Measurements from ENCODE around the gene ARHGAP45.
A peak's percentile ranks its signal among the peaks of the same experiment; 100 is the strongest.

The ARHGAP45 gene

DNA sequence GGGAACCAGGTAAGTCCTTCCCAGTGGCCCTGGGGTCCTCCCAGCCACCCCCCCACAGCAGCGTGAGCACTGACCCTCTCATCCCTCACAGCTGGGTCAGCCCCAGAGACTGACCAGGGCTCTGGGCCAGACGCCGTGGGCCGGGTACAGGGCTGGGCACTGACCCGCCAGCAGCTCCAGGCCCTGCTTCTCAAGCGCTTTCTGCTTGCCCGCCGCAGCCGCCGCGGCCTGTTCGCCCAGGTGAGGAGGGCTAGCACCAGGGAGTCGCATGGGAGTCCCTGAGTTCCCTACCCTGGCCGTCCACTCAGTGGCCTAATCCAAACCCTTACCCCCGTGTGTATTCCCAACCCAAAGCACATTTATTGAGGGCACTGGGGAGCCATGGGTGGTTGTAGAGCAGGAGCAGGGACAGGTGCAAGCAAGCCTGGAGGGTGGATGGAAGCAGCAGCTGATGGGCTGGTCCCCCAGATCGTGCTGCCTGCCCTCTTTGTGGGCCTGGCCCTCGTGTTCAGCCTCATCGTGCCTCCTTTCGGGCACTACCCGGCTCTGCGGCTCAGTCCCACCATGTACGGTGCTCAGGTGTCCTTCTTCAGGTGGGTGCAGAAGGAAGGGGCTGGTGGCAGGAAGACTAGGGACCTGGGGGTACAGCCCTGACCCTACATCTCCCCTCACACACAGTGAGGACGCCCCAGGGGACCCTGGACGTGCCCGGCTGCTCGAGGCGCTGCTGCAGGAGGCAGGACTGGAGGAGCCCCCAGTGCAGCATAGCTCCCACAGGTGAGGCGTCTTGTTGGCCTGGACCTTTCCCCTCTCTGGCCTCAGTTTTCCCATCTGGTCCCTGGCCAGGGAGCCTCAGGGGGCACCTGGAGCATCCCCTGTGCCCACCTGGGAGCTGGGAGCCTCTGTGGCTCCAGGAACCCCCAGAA lies 12.6 kb upstream of the ARHGAP45 start:
- no peak for DNase-seq

DNA sequence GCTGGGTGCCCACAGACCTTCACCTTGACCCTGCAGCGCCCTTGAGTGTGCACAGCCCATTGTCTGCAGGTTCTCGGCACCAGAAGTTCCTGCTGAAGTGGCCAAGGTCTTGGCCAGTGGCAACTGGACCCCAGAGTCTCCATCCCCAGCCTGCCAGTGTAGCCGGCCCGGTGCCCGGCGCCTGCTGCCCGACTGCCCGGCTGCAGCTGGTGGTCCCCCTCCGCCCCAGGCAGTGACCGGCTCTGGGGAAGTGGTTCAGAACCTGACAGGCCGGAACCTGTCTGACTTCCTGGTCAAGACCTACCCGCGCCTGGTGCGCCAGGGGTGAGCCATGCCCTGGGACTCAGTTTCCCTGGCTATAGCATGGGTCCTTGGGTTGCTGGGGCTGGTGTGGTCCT lies 11.9 kb upstream of the ARHGAP45 start:
- no peak for DNase-seq

DNA sequence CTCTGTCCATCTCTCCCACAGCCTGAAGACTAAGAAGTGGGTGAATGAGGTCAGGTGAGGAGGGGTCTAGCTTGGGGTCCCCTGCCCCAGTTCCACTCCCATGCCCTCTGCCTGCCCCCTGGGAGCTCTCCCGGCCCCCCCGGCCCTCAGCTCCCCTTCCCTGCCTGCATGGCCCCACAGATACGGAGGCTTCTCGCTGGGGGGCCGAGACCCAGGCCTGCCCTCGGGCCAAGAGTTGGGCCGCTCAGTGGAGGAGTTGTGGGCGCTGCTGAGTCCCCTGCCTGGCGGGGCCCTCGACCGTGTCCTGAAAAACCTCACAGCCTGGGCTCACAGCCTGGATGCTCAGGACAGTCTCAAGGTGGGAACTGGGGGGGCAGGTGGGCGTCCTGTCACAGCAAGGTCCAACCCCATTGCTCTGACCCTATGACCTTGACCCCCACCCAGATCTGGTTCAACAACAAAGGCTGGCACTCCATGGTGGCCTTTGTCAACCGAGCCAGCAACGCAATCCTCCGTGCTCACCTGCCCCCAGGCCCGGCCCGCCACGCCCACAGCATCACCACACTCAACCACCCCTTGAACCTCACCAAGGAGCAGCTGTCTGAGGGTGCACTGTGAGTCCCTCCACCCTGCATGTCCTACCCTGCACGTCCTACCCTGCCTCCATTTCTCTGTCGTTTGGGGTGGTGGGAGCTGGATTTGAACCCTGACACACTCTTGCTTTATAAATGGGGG lies 10.9 kb upstream of the ARHGAP45 start:
- no peak for DNase-seq

GRCh38 chr19:1057176-1057855 lies 9.7 kb upstream of the ARHGAP45 start:
- DNase-seq = peak; percentile 74

DNA sequence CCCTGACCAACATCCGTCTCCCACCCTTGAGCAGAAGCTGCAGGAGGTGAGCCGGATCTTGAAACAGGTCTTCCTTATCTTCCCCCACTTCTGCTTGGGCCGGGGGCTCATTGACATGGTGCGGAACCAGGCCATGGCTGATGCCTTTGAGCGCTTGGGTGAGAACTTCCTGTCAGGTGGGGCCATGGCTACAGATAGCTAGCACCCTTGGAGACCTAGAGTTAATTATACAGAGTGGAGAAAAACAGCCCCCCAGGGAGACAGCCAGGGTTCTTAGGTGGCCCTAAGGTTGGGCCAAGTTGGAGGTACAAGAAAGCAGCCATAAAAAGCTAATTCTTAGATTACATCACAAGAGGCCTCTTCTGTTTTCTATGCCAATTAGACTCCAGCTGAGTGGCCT lies 8.9 kb upstream of the ARHGAP45 start:
- DNase-seq = no peak

GRCh38 chr19:1060689-1061088 lies 6.3 kb upstream of the ARHGAP45 start:
- DNase-seq = no peak

- DNase-seq = no peak
These were observed 5.0 kb upstream of the ARHGAP45 start for GRCh38 chr19:1061987-1062386.

DNA sequence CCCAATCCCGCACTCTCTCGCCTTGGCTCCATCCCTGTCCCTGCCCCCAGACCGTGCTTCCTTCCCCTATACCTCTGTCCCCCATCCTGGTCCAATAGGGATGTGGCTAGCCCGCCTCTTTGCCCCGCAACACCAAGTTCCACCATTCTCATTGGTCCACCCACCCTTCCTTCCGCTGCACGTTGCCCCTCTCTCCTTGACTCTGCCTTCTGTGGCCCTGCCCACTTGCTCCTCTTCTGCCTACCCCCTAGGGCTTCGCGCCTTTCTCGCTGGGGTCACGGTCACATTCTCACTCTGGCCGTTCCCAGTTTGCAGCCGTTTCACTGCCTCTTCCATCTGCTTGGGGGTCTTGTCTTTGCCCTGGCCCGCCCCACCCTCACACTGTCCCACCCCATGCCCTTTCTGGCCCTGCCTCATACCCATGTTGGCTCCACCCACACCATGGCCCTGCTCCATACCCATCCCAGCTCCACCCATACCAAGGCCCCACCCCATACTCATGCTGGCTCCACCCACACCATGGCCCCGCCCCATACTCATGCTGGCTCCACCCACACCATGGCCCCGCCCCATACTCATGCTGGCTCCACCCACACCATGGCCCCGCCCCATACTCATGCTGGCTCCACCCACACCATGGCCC lies 4.5 kb upstream of the ARHGAP45 start:
- DNase-seq = no peak

GRCh38 chr19:1063030-1063908 lies 3.7 kb upstream of the ARHGAP45 start:
- DNase-seq = peak; percentile 76

DNA sequence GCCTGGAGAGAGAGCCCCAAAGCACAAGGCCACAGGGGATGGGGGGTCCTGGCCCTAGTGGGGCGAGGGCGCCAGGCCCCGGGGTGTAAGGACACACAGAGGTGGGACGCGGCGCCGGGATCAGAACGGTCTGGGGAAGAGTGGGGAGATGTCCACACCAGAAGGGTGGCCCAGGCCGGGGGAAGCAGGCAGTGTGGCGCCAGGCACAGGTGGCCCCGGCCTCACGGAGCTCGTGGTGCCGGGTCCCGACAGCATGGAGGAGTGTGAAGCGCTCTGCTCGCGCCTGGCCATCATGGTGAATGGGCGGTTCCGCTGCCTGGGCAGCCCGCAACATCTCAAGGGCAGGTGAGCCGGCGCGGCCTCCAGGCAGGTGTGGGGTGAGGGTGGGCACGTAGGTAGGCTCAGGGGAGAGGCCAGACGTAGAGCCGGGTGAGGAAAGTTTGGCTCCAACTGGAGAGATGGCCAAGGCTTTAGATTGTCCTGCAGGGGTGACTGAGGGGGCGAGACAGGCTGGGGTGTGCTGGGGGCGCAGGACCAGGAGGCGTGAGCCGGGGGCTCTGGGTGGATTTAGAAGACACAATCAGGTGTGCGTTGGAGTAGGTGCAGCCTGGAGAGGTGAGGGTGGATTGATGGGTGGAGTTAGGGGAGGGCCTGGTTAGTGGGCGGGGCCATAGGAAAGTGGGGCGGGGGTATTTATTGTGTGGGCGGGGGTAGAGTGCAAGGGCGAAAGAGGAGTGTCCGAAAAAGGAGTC lies 2.9 kb upstream of the ARHGAP45 start:
- DNase-seq = no peak

DNA sequence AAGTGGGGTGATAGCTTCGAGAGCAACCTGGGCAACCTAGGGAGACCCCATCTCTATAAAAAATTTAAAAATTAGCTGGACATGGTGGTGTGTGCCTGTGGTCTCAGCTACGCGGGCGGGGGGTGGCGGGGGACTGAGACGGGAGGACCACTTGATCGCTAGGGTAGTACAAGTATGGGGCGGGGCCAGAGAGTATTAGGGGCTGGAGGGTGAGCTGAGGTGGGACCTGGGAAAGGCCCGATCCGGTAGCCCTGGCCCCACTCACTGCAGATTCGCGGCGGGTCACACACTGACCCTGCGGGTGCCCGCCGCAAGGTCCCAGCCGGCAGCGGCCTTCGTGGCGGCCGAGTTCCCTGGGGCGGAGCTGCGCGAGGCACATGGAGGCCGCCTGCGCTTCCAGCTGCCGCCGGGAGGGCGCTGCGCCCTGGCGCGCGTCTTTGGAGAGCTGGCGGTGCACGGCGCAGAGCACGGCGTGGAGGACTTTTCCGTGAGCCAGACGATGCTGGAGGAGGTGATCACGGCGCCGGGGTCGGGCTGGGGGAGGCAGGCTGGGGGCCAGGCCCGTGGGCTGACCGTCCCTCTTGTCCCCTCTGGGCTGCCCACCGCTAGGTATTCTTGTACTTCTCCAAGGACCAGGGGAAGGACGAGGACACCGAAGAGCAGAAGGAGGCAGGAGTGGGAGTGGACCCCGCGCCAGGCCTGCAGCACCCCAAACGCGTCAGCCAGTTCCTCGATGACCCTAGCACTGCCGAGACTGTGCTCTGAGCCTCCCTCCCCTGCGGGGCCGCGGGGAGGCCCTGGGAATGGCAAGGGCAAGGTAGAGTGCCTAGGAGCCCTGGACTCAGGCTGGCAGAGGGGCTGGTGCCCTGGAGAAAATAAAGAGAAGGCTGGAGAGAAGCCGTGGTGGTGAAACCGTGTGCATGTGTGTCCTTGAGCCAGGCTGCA lies 2.0 kb upstream of the ARHGAP45 start:
- peak; percentile 76 for DNase-seq

DNA sequence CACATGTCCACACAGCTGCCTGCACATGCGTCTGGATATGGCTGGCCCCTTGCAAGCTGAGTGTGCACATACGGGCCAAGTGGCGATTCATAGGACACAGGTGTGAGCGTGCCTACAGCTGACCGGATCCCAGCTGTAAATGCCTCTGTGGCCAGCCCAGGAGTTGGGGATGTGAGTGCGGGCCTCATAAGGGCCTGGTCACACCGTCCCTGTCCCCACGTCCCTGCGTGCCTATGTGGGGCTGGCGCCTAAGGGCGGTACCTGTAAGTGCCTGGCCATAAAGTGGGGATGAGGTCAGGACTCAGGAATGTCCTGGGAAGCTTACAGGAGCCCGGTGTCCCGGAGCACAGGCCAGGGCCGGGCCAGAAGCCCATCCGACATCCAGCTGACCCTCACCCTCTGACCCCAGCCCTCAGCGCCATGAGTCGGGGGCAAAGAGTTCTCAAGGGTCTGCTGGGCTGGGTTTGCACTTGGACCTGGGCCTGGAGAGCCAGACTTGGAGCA lies 1.3 kb upstream of the ARHGAP45 start:
- DNase-seq = no peak

DNA sequence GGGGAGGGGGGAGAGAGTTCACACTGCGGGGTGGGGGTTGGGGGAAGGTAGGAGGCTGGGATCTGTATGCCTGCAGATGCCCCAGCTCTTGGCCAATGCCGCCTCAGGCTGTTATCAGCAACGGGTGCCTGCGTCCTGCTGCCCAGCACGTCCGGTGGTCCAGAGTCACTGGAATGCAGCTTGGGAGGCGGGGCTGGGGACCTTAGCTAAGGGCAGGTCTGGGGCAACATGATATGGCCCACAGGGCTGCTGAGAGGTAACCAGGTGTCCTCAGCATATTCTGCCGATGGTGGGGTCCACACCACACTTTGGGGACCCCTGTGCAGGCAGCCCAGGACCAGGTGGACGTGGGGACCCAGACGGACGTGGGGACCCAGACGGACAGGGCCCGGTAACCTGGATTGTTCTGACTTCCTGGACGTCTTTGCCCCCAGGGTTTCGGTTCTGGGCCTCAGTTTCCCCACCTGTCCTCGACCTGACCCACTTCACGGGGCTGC lies 668 bp upstream of the ARHGAP45 start:
- DNase-seq = no peak

DNA sequence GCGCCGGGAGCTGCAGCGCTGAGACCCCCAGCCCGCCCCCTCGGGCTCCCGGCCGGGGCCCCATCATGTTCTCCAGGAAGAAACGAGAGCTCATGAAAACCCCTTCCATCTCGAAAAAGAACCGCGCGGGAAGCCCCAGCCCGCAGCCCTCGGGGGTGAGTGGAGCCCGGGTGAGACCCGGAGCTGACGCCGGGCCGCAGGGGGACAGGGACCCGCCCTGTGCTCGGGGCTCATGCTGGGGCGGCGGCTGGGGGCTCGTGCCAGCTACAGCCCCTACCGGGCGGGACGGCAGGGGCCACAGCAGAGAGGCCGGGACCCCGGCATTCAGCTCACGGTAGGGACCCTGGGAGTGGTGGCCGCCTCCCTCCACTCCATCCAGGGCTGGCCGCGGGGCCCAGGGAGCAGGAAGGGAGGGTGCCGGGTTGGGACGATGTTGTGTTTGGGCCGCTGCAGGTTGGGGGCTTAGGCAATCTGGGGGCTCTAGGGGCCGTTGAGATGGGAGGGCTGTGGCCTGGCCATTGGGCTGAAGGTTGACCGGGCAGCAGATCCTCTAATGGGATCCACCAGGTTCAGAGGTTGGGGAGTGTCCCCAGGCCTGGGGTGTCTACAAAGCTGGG lies 482 bp downstream of the ARHGAP45 start:
- peak; percentile 81 for DNase-seq

DNA sequence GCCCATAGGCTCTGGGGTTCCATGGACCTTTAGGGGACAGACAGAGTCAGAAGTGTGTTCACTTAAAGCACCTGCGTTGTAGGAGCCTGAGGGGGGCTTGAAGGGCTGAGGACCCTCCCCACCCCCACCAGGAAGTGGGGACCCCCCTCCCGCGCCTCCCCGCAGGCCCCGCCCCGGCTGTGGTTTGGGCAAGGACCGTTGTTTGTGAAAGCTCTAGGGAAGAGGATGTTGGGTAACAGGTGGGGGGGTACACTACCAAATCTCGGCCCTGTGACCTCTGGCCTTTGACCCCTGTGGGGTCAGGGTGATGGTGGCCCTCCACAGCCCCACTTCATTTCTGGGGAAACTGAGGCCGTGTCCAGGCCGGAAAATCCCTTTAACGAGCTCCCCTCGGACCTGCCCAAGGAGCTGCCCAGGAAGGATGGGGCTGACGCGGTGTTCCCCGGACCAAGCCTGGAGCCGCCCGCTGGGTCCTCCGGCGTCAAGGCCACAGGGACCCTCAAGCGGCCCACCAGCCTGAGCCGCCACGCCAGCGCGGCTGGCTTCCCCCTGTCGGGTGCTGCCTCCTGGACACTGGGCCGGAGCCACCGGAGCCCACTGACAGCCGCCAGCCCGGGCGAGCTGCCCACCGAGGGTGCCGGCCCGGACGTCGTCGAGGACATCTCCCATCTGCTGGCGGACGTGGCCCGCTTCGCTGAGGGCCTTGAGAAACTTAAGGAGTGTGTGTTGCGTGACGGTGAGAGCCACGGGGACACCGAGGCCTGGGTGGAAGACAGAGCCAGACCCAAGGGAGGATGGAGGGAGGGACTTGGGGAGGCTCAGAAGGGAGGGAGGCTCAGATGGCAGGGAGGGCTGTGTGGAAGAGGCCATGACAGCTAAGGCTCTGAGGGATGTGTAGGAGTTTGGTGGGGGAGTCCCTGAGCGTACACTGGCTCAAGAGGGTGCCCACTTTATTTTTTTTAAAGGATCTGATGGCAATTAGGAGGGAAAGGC lies 1.3 kb downstream of the ARHGAP45 start:
- DNase-seq = peak; percentile 83

- peak; percentile 84 for DNase-seq
These were observed 2.2 kb downstream of the ARHGAP45 start for GRCh38 chr19:1069009-1069779.

- no peak for DNase-seq
These were observed 3.6 kb downstream of the ARHGAP45 start for GRCh38 chr19:1070576-1070930.
